GM12878 (cell line): ENCODE measurements around the gene MRPL36. TPM values are rescaled to one million over a fixed set of nuclear protein-coding genes. Genes with fewer than 3 reads are reported as not detected.

Experiments
- ATAC-seq: fragments of 200-7000 bp; cut with Tn5 transposase; 3 replicates; pipeline ENCODE4 v1.9.1; 2020; ENCODE audit warnings: mild to moderate bottlenecking, moderate library complexity
- BruUV-seq: library from RNA; stranded (reverse); fragments of 400-500 nt; replicated peaks from 2 replicates; lab custom pipeline; 2021; lab: Mats Ljungman, UMichigan
- CTCF ChIA-PET: fragments of 300-600 bp; sonication (Branson Sonifier 250); formaldehyde crosslinking; extraction: SDS; loops from one replicate; lab custom pipeline; 2021; ENCODE audit warnings: inconsistent platforms; lab: Yijun Ruan, JAX
- POLR2A ChIA-PET: fragments of 350-600 bp; formaldehyde crosslinking; extraction: SDS; loops from one replicate; lab custom pipeline; 2021; ENCODE audit warnings: inconsistent platforms; lab: Charles Lee
- RAD21 ChIA-PET: fragments of 300-600 bp; sonication (Branson Sonifier 250); formaldehyde crosslinking; loops from one replicate; lab custom pipeline; 2023; ENCODE audit warnings: antibody characterized with exemption; ENCODE audit not compliant: unreplicated experiment; lab: Charles Lee
- SMC1A ChIA-PET: fragments of 300-600 bp; sonication (Branson Sonifier 250); formaldehyde crosslinking; loops from one replicate; lab custom pipeline; 2023; ENCODE audit not compliant: unreplicated experiment, uncharacterized antibody; lab: Charles Lee
- DNase-seq: peaks from one replicate; pipeline ENCODE4 v3.0.0-alpha.2; 2011; ENCODE audit warnings: low read depth, low spot score
- FAIRE-seq: peaks from 3 replicates; lab custom pipeline; 2011; peaks lifted over from hg19 to GRCh38; lab: Jason Lieb, UNC
- H2AFZ ChIP-seq: 2 replicates; pipeline ENCODE4 v1.6.0; 2011; ENCODE audit warnings: low read depth, low read length, control low read depth; ENCODE audit not compliant: control insufficient read depth
- H3K27ac ChIP-seq: 2 replicates; pipeline ENCODE4 v1.5.1; 2011; ENCODE audit warnings: control low read depth; ENCODE audit not compliant: control insufficient read depth, insufficient read depth
- H3K27me3 ChIP-seq, 2 experiments: replicated peaks in 1 of 2; 2 replicates each; pipeline versions ENCODE4 v1.6.0 to v1.6.1; 2011; ENCODE audit warnings: low read length in 1 of 2; ENCODE audit not compliant: control insufficient read depth in 2 of 2, insufficient read depth in 2 of 2
- H3K36me3 ChIP-seq, 2 experiments: 2 replicates each; pipeline ENCODE4 v1.5.1; 2011; ENCODE audit warnings: low read length in 1 of 2; ENCODE audit not compliant: control insufficient read depth in 2 of 2, insufficient read depth in 2 of 2
- H3K4me1 ChIP-seq: 2 replicates; pipeline ENCODE4 v1.6.1; 2011; ENCODE audit warnings: mild to moderate bottlenecking, low read length, moderate library complexity, mixed read lengths; ENCODE audit not compliant: control insufficient read depth, insufficient read depth
- H3K4me2 ChIP-seq: 2 replicates; pipeline ENCODE4 v1.6.0; 2011; ENCODE audit warnings: control low read depth; ENCODE audit not compliant: control insufficient read depth, insufficient read depth
- H3K4me3 ChIP-seq: fragments of 200-600 bp; sonication (generic); 2 replicates; pipeline ENCODE4 v1.5.1; 2016
- H3K79me2 ChIP-seq: 2 replicates; pipeline ENCODE4 v1.6.0; 2011; ENCODE audit warnings: low read length; ENCODE audit not compliant: control insufficient read depth, insufficient read depth
- H3K9ac ChIP-seq: 2 replicates; pipeline ENCODE4 v1.8.0; 2011; ENCODE audit warnings: low read length, control low read depth, mixed read lengths; ENCODE audit not compliant: control insufficient read depth, insufficient read depth
- H3K9me3 ChIP-seq: replicated peaks from 3 replicates; pipeline ENCODE4 v1.5.1; 2011; ENCODE audit warnings: mild to moderate bottlenecking, low read length; ENCODE audit not compliant: control insufficient read depth, insufficient read depth
- H4K20me1 ChIP-seq: 2 replicates; pipeline ENCODE4 v1.6.0; 2011; ENCODE audit not compliant: control insufficient read depth, insufficient read depth
- POU2F2 ChIP-seq: IDR thresholded peaks from 3 replicates; pipeline ENCODE4 v1.6.1; 2011; ENCODE audit warnings: low read depth, mild to moderate bottlenecking, low read length, borderline replicate concordance
- RAD51 ChIP-seq: fragments of 450-650 bp; IDR thresholded peaks from 2 replicates; pipeline ENCODE4 v1.6.1; 2016; ENCODE audit warnings: moderate library complexity, mild to moderate bottlenecking, inconsistent platforms
- SRF ChIP-seq, 2 experiments: IDR thresholded peaks; 2 replicates each; pipeline ENCODE4 v1.6.1; 2011; ENCODE audit warnings: low read depth in 2 of 2, low read length in 2 of 2, mild to moderate bottlenecking in 1 of 2, moderate library complexity in 1 of 2
- WGBS: methylation state at CpG from one replicate; pipeline ENCODE4 v1.1.6; 2016; ENCODE audit warnings: low lambda C conversion rate; ENCODE audit not compliant: insufficient replicate concordance, insufficient coverage; ENCODE audit errors: missing lambda C conversion rate; 5-methylcytosine and 5-hydroxymethylcytosine counted together
- in situ Hi-C: fragments of 300-500 bp; cut with MboI; formaldehyde crosslinking; loops from 9 replicates; pipeline ENCODE4 v1.14.3; 2018; ENCODE audit warnings: mixed read lengths
- intact Hi-C: fragments of 100-400 bp; cut with micrococcal nuclease; formaldehyde crosslinking; loops from one replicate; pipeline ENCODE4 v1.14.2; 2022; ENCODE audit not compliant: unreplicated experiment
- polyA plus RNA-seq, 11 experiments: library from polyadenylated mRNA; depleted of rRNA in 4 of 11; unstranded in 6 of 11; stranded (reverse) in 5 of 11; fragments of >200 nt; fragmentation: Nextera tagmentation in 4 of 11; fragmentation: Illumina TruSeq in 1 of 11; extraction: Ambion mirVana in 4 of 11; extraction: Trizol in 1 of 11; gene quantifications; 1 replicate in 1 of 11; 2 replicates in 10 of 11; pipeline versions ENCODE4 v1.2.1 to v1.2.3, GENCODE V29; 2011 to 2016; ENCODE audit warnings: inconsistent platforms in 2 of 11, missing spikeins in 2 of 11, low read depth in 1 of 11
- total RNA-seq, 4 experiments: library from RNA; depleted of rRNA in 3 of 4; stranded (reverse); fragments of >200 nt in 3 of 4; fragmentation: Illumina TruSeq in 1 of 4; extraction: Trizol in 1 of 4; gene quantifications; 2 replicates each; pipeline versions ENCODE4 v1.2.1 to v1.2.3, GENCODE V29; 2013 to 2021
- TF ChIP-seq, protein P1 (sequence below): fragments of 450-650 bp; IDR thresholded peaks from 2 replicates; pipeline ENCODE4 v1.6.1; 2017; ENCODE audit warnings: mild to moderate bottlenecking, low read depth, inconsistent platforms; ENCODE audit not compliant: poor library complexity, severe bottlenecking

Gene MRPL36
- total and polyA plus RNA-seq, 10 of the 15 experiments (the other 5 are each of a cell fraction or from before 2014, with no cell fraction given) = 89.2 to 559 (median 152) TPM

GRCh38 chr5:1791176-1791575 lies 8.5 kb downstream of the MRPL36 start:
- DNase-seq (no peak), FAIRE-seq (no peak), ATAC-seq (no peak)
- H3K4me2 ChIP-seq = no peak overlapping the region
- no peaks in the 10 kb centered on the region for H3K27me3 ChIP-seq
- ChIA-PET POLR2A (interaction anchor here (0.7 to 1.8 kb wide), 3 partner anchors 9 to 17 kb away, joined by 5 to 8 read pairs (median 7); partner anchors contain the start of gene MRPL36), SMC1A (interaction anchor here (1.4 kb wide), 1 partner anchor 11 kb away, joined by 8 read pairs; no protein-coding TSS in a partner anchor), CTCF (interaction anchor here (1.0 kb wide), 1 partner anchor 53 kb away, joined by 3 read pairs; no protein-coding TSS in a partner anchor), RAD21 (no interaction called here)
- peaks cover 0 to 3% of the 10 kb centered on the region in 2 experiments; a peak in 3 of 4 replicates for H3K36me3 ChIP-seq
- TF ChIP-seq RAD51 (no peak), POU2F2 (no peak), SRF (IDR thresholded peaks at IDR 0.05; ENCODE audit: low read depth in 2 of 2, low read length in 2 of 2) (no peak)
- TF ChIP-seq, protein P1, sequence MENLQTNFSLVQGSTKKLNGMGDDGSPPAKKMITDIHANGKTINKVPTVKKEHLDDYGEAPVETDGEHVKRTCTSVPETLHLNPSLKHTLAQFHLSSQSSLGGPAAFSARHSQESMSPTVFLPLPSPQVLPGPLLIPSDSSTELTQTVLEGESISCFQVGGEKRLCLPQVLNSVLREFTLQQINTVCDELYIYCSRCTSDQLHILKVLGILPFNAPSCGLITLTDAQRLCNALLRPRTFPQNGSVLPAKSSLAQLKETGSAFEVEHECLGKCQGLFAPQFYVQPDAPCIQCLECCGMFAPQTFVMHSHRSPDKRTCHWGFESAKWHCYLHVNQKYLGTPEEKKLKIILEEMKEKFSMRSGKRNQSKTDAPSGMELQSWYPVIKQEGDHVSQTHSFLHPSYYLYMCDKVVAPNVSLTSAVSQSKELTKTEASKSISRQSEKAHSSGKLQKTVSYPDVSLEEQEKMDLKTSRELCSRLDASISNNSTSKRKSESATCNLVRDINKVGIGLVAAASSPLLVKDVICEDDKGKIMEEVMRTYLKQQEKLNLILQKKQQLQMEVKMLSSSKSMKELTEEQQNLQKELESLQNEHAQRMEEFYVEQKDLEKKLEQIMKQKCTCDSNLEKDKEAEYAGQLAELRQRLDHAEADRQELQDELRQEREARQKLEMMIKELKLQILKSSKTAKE = no peak
- intact Hi-C loops (loop anchor here (10.0 kb wide), 1 partner anchor 476 kb away; no protein-coding TSS in a partner anchor), in situ Hi-C loops (no loop called here)
- H3K4me3 ChIP-seq = no peak overlapping the region
- no peaks in the 10 kb centered on the region; the same call in 2 of the 3 replicates for H3K9me3 ChIP-seq
- no TSS peak for BruUV-seq
- H3K4me1 ChIP-seq = peaks cover 53% of the 10 kb centered on the region
- peak overlapping the region; percentile 89; the same call in 1 of the 2 replicates for H3K27ac ChIP-seq
- peaks cover 4% of the 10 kb centered on the region for H3K79me2 ChIP-seq
- WGBS = 100% methylated on average over 3 of the region's 3 CpGs
- no peak overlapping the region for H3K9ac ChIP-seq
- no peak overlapping the region for H2AFZ ChIP-seq
- H4K20me1 ChIP-seq = no peaks in the 10 kb centered on the region
